Progenitor cell of endocrine pancreas (in vitro differentiated cells): ENCODE results near the gene SIRPB2. TPM values are rescaled to one million over a fixed set of nuclear protein-coding genes. Genes with fewer than 3 reads are reported as not detected.
A peak's percentile ranks its signal among the peaks of the same experiment; 100 is the strongest.

Experiments used
- DNase-seq: peaks from one replicate; pipeline ENCODE4 v3.0.0; 2021; ENCODE audit warnings: low spot score; ENCODE audit not compliant: unreplicated experiment
- H3K27ac Mint-ChIP-seq: 2 replicates; pipeline ENCODE4 v1.8.0; 2021; ENCODE audit warnings: mild to moderate bottlenecking, moderate library complexity, mixed read lengths
- H3K27me3 Mint-ChIP-seq: 2 replicates; pipeline ENCODE4 v1.8.0; 2021; ENCODE audit warnings: mixed read lengths
- H3K36me3 Mint-ChIP-seq: 2 replicates; pipeline ENCODE4 v1.8.0; 2022; ENCODE audit warnings: mixed read lengths; ENCODE audit not compliant: insufficient read depth
- H3K4me1 Mint-ChIP-seq: 2 replicates; pipeline ENCODE4 v1.8.0; 2021; ENCODE audit warnings: low read depth, mixed read lengths
- H3K4me3 Mint-ChIP-seq: 2 replicates; pipeline ENCODE4 v1.8.0; 2021; ENCODE audit warnings: low read depth, mild to moderate bottlenecking, moderate library complexity, mixed read lengths
- H3K9me3 Mint-ChIP-seq: 2 replicates; pipeline ENCODE4 v1.8.0; 2021; ENCODE audit warnings: low read depth, mixed read lengths
- total RNA-seq: library from RNA; stranded (reverse); gene quantifications from 2 replicates; pipeline ENCODE4 v1.2.1, GENCODE V29; 2021
- TF ChIP-seq, protein P1 (sequence below): fragments of 200-600 bp; sonication (generic); IDR thresholded peaks from one replicate; pipeline ENCODE4 v1.5.0; 2021; ENCODE audit warnings: antibody characterized with exemption, mild to moderate bottlenecking; ENCODE audit not compliant: unreplicated experiment

The SIRPB2 gene
- total RNA-seq, 1 donor from 2014 or later = not detected

DNA sequence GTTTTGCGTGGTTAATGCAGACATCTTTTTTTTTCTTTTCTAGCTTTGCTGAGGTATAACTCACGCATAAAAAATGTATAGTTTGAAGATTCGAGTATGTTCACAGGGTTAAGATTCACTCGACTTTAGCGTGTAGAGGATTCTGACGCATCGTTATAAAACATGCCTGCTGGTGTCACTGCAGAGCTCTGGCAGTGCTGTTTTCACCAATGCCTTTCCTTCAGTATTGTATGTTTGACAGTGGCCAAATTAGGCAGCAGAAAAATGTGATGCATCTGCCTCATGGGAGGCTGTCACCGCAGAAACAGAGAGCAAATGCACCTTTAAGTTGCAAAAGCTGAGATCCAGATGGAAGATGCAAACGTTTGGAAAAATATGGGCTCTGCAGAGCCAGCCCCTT is 18.0 kb upstream of the SIRPB2 start:
- DNase-seq = no peak
- Mint-ChIP-seq H3K36me3 (no peaks in the 10 kb centered on the region), H3K4me1 (no peaks in the 10 kb centered on the region), H3K27me3 (peaks cover 50% of the 10 kb centered on the region), H3K4me3 (no peak overlapping the region), H3K27ac (no peak overlapping the region), H3K9me3 (no peaks in the 10 kb centered on the region)
- TF ChIP-seq, protein P1, sequence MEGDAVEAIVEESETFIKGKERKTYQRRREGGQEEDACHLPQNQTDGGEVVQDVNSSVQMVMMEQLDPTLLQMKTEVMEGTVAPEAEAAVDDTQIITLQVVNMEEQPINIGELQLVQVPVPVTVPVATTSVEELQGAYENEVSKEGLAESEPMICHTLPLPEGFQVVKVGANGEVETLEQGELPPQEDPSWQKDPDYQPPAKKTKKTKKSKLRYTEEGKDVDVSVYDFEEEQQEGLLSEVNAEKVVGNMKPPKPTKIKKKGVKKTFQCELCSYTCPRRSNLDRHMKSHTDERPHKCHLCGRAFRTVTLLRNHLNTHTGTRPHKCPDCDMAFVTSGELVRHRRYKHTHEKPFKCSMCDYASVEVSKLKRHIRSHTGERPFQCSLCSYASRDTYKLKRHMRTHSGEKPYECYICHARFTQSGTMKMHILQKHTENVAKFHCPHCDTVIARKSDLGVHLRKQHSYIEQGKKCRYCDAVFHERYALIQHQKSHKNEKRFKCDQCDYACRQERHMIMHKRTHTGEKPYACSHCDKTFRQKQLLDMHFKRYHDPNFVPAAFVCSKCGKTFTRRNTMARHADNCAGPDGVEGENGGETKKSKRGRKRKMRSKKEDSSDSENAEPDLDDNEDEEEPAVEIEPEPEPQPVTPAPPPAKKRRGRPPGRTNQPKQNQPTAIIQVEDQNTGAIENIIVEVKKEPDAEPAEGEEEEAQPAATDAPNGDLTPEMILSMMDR = peak; percentile 27

GRCh38 chr20:1508574-1508973 is 17.4 kb upstream of the SIRPB2 start:
- Mint-ChIP-seq H3K4me1 (no peaks in the 10 kb centered on the region), H3K9me3 (no peaks in the 10 kb centered on the region), H3K27ac (no peak overlapping the region), H3K27me3 (peaks cover 48% of the 10 kb centered on the region), H3K4me3 (no peak overlapping the region), H3K36me3 (no peaks in the 10 kb centered on the region)
- TF ChIP-seq, protein P1 = no peak
- DNase-seq = no peak

- no peaks in the 10 kb centered on the region for H3K4me1 Mint-ChIP-seq
- H3K4me3 Mint-ChIP-seq = no peak overlapping the region
- H3K27ac Mint-ChIP-seq = no peak overlapping the region
- no peaks in the 10 kb centered on the region for H3K36me3 Mint-ChIP-seq
- DNase-seq = no peak
- H3K27me3 Mint-ChIP-seq = peaks cover 48% of the 10 kb centered on the region
- peaks cover 2% of the 10 kb centered on the region for H3K9me3 Mint-ChIP-seq
- TF ChIP-seq, protein P1 = no peak
Measured at GRCh38 chr20:1507276-1507675, 16.1 kb upstream of the SIRPB2 start.

- Mint-ChIP-seq H3K4me1 (no peaks in the 10 kb centered on the region), H3K27ac (no peak overlapping the region), H3K9me3 (peaks cover 3% of the 10 kb centered on the region), H3K36me3 (no peaks in the 10 kb centered on the region), H3K4me3 (no peak overlapping the region), H3K27me3 (peaks cover 34% of the 10 kb centered on the region)
- TF ChIP-seq, protein P1 = no peak
- no peak for DNase-seq
Measured at GRCh38 chr20:1505871-1506270, 14.7 kb upstream of the SIRPB2 start.

GRCh38 chr20:1505361-1505760 is 14.1 kb upstream of the SIRPB2 start:
- DNase-seq = no peak
- H3K4me1 Mint-ChIP-seq = peaks cover 3% of the 10 kb centered on the region
- H3K36me3 Mint-ChIP-seq = no peaks in the 10 kb centered on the region
- peaks cover 3% of the 10 kb centered on the region for H3K9me3 Mint-ChIP-seq
- no peak overlapping the region for H3K4me3 Mint-ChIP-seq
- H3K27ac Mint-ChIP-seq = no peak overlapping the region
- H3K27me3 Mint-ChIP-seq = peaks cover 32% of the 10 kb centered on the region
- TF ChIP-seq, protein P1 = no peak
